Stomach (tissue), 4 donors: ENCODE measurements around the gene ACE2.
A peak's percentile ranks its signal among the peaks of the same experiment; 100 is the strongest.

Experiments used
- EP300 ChIP-seq: sonication (generic); formaldehyde crosslinking; IDR thresholded peaks from one replicate; pipeline ENCODE4 v1.6.1; 2017; ENCODE audit warnings: antibody characterized with exemption
- POLR2A ChIP-seq, 4 donors: fragments of 450-650 bp; IDR thresholded peaks; one replicate each; pipeline ENCODE4 v1.6.1; 2016; ENCODE audit warnings: antibody characterized with exemption in 4 of 4, control low read depth in 2 of 4, mild to moderate bottlenecking in 1 of 4, moderate library complexity in 1 of 4
- POLR2AphosphoS5 ChIP-seq, 3 donors: sonication (generic); formaldehyde crosslinking; IDR thresholded peaks; one replicate each; pipeline ENCODE4 v1.6.1; 2016; ENCODE audit warnings: antibody characterized with exemption in 3 of 3
- TF ChIP-seq, protein P1 (sequence below), 7 experiments: fragments of 450-650 bp in 4 of 7; fragments of 200-600 bp in 3 of 7; sonication (generic) in 3 of 7; IDR thresholded peaks; one replicate each; pipeline ENCODE4 v1.5.1; 2016 to 2019; ENCODE audit warnings: antibody characterized with exemption in 7 of 7, control low read depth in 2 of 7, mild to moderate bottlenecking in 1 of 7

DNA sequence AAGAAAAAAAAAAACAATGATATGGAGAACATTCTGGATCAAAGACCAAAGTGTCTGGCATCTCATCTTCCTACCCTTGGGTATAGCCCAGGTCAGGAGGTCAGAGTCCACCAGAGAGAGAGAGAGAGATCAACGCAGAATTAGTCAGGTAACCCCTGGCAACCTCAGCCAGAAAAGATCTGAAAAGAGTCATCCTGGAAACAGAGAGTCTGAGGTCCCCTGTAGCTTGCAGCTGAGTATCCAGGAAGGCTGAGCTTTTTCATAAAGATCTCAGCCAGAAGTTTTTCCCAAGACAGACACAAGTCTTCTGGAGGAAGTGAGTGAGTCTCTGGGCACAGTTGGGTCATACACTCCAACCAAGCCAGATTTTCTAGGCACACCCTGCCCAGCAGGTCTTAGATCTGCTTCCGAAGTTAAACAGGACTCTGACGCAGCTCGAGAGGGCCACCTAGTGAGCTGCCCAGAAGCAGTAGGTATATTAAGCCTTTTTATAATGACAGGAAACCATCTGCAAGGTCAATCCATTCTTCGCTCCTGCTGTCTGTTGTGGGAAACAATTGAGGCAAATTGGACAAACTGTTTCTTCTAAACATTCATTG is 35.7 kb downstream of the ACE2 start:
- TF ChIP-seq, protein P1, sequence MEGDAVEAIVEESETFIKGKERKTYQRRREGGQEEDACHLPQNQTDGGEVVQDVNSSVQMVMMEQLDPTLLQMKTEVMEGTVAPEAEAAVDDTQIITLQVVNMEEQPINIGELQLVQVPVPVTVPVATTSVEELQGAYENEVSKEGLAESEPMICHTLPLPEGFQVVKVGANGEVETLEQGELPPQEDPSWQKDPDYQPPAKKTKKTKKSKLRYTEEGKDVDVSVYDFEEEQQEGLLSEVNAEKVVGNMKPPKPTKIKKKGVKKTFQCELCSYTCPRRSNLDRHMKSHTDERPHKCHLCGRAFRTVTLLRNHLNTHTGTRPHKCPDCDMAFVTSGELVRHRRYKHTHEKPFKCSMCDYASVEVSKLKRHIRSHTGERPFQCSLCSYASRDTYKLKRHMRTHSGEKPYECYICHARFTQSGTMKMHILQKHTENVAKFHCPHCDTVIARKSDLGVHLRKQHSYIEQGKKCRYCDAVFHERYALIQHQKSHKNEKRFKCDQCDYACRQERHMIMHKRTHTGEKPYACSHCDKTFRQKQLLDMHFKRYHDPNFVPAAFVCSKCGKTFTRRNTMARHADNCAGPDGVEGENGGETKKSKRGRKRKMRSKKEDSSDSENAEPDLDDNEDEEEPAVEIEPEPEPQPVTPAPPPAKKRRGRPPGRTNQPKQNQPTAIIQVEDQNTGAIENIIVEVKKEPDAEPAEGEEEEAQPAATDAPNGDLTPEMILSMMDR (IDR thresholded peaks at IDR 0.05): peak in 4 of 7 experiments; percentile 24 to 63 (median 42)
- no peak for TF ChIP-seq EP300
- no peak for TF ChIP-seq POLR2A (IDR thresholded peaks at IDR 0.05)
- TF ChIP-seq POLR2AphosphoS5 (IDR thresholded peaks at IDR 0.05): peak in 1 of 3 donors; percentile 31
